ENCODE measurements around the gene EIF4A3.
"Not testable (repeated sequence)": the region's sequence is repeated elsewhere in the genome, so short reads cannot be mapped to it uniquely, and the experiment has no call there.

The EIF4A3 gene

GRCh38 chr17:80099291-80100034, 47.5 kb downstream of the EIF4A3 start:
- peaks cover 11 to 19% of the 10 kb centered on the region in 2 donors for H3K27me3 Mint-ChIP-seq
- H3K9me3 Mint-ChIP-seq = no peaks in the 10 kb centered on the region
- peaks cover 22 to 36% of the 10 kb centered on the region in 2 donors for H3K4me1 Mint-ChIP-seq
- DNase-seq (no peak), ATAC-seq (replicated peaks) (no peak)
- no peak overlapping the region for H3K4me3 Mint-ChIP-seq
- H3K27ac Mint-ChIP-seq = no peak overlapping the region
- H3K36me3 Mint-ChIP-seq = peaks cover 0 to 5% of the 10 kb centered on the region in 2 donors

GRCh38 chr17:80097844-80098691, 48.9 kb downstream of the EIF4A3 start:
- ATAC-seq (replicated peaks) (no peak), DNase-seq (no peak)
- H3K27me3 Mint-ChIP-seq = peaks cover 11 to 19% of the 10 kb centered on the region in 2 donors
- no peak overlapping the region for H3K4me3 Mint-ChIP-seq
- H3K9me3 Mint-ChIP-seq = no peaks in the 10 kb centered on the region
- H3K36me3 Mint-ChIP-seq = peaks cover 0 to 5% of the 10 kb centered on the region in 2 donors
- H3K4me1 Mint-ChIP-seq = peaks cover 18 to 29% of the 10 kb centered on the region in 2 donors
- H3K27ac Mint-ChIP-seq = no peak overlapping the region

GRCh38 chr17:80097127-80097621, 49.8 kb downstream of the EIF4A3 start:
- peaks cover 15 to 20% of the 10 kb centered on the region in 2 donors for H3K4me1 Mint-ChIP-seq
- no peak for ATAC-seq (replicated peaks)

GRCh38 chr17:80096561-80097021, 50.3 kb downstream of the EIF4A3 start:
- Mint-ChIP-seq H3K36me3 (peaks cover 0 to 1% of the 10 kb centered on the region in 2 donors), H3K4me1 (peaks cover 11 to 14% of the 10 kb centered on the region in 2 donors), H3K9me3 (no peaks in the 10 kb centered on the region), H3K4me3 (no peak overlapping the region), H3K27me3 (peaks cover 11 to 19% of the 10 kb centered on the region in 2 donors), H3K27ac (no peak overlapping the region)
- DNase-seq (no peak), ATAC-seq (replicated peaks) (no peak)

More at GRCh38 chr17:80097127-80097621, 49.8 kb downstream of the EIF4A3 start:
- Mint-ChIP-seq H3K4me3 (no peak overlapping the region), H3K36me3 (peaks cover 0 to 5% of the 10 kb centered on the region in 2 donors), H3K27me3 (peaks cover 11 to 19% of the 10 kb centered on the region in 2 donors), H3K27ac (no peak overlapping the region), H3K9me3 (no peaks in the 10 kb centered on the region)
- no peak for DNase-seq

- no peaks in the 10 kb centered on the region for H3K9me3 Mint-ChIP-seq
- no peak overlapping the region for H3K27ac Mint-ChIP-seq
- ATAC-seq (replicated peaks) (no peak), DNase-seq (no peak)
- no peaks in the 10 kb centered on the region for H3K36me3 Mint-ChIP-seq
- H3K4me3 Mint-ChIP-seq = no peak overlapping the region
- H3K27me3 Mint-ChIP-seq = peaks cover 11 to 19% of the 10 kb centered on the region in 2 donors
- peaks cover 11 to 13% of the 10 kb centered on the region in 2 donors for H3K4me1 Mint-ChIP-seq
Observed at GRCh38 chr17:80095844-80096475, 51.0 kb downstream of the EIF4A3 start.

- peaks cover 15 to 19% of the 10 kb centered on the region in 2 donors for H3K27me3 Mint-ChIP-seq
- DNase-seq = no peak
- H3K36me3 Mint-ChIP-seq = no peaks in the 10 kb centered on the region
- H3K9me3 Mint-ChIP-seq = no peaks in the 10 kb centered on the region
- peaks cover 6% of the 10 kb centered on the region in 2 donors for H3K4me1 Mint-ChIP-seq
- no peak overlapping the region for H3K4me3 Mint-ChIP-seq
- no peak overlapping the region for H3K27ac Mint-ChIP-seq
- no peak for ATAC-seq (replicated peaks)
Observed at GRCh38 chr17:80095038-80095843, 51.7 kb downstream of the EIF4A3 start.

GRCh38 chr17:80092959-80093358, 54.0 kb downstream of the EIF4A3 start:
- DNase-seq = no peak
- no peak overlapping the region for H3K27ac Mint-ChIP-seq
- no peaks in the 10 kb centered on the region for H3K9me3 Mint-ChIP-seq
- peaks cover 14 to 19% of the 10 kb centered on the region in 2 donors for H3K27me3 Mint-ChIP-seq
- no peaks in the 10 kb centered on the region for H3K36me3 Mint-ChIP-seq
- no peak overlapping the region for H3K4me3 Mint-ChIP-seq
- ATAC-seq (replicated peaks) = no peak
- H3K4me1 Mint-ChIP-seq = no peaks in the 10 kb centered on the region

GRCh38 chr17:80091376-80091775, 55.6 kb downstream of the EIF4A3 start:
- no peaks in the 10 kb centered on the region for H3K9me3 Mint-ChIP-seq
- peaks cover 9 to 18% of the 10 kb centered on the region in 2 donors for H3K27me3 Mint-ChIP-seq
- ATAC-seq (replicated peaks) = no peak

GRCh38 chr17:80090164-80090563, 56.8 kb downstream of the EIF4A3 start:
- H3K27me3 Mint-ChIP-seq = peaks cover 6 to 19% of the 10 kb centered on the region in 2 donors
- not testable (repeated sequence) for H3K27ac Mint-ChIP-seq; ATAC-seq (replicated peaks); DNase-seq; H3K36me3 Mint-ChIP-seq; H3K4me3 Mint-ChIP-seq; H3K9me3 Mint-ChIP-seq; H3K4me1 Mint-ChIP-seq

More at GRCh38 chr17:80091376-80091775, 55.6 kb downstream of the EIF4A3 start:
- DNase-seq = no peak
- Mint-ChIP-seq H3K4me3 (no peak overlapping the region), H3K36me3 (no peaks in the 10 kb centered on the region), H3K4me1 (no peaks in the 10 kb centered on the region), H3K27ac (no peak overlapping the region)

GRCh38 chr17:80089762-80090161, 57.2 kb downstream of the EIF4A3 start:
- Mint-ChIP-seq H3K4me1 (no peaks in the 10 kb centered on the region), H3K27me3 (peaks cover 4 to 15% of the 10 kb centered on the region in 2 donors), H3K4me3 (no peak overlapping the region)

GRCh38 chr17:80087346-80088265, 59.3 kb downstream of the EIF4A3 start:
- Mint-ChIP-seq H3K36me3 (no peaks in the 10 kb centered on the region), H3K4me1 (peaks cover 3 to 4% of the 10 kb centered on the region in 2 donors), H3K4me3 (no peak overlapping the region), H3K9me3 (no peaks in the 10 kb centered on the region), H3K27ac (no peak overlapping the region), H3K27me3 (peaks cover 7 to 17% of the 10 kb centered on the region in 2 donors)
- DNase-seq (no peak), ATAC-seq (replicated peaks) (no peak)

More at GRCh38 chr17:80089762-80090161, 57.2 kb downstream of the EIF4A3 start:
- no peaks in the 10 kb centered on the region for H3K36me3 Mint-ChIP-seq
- ATAC-seq (replicated peaks) (no peak), DNase-seq (no peak)
- H3K9me3 Mint-ChIP-seq = no peaks in the 10 kb centered on the region
- no peak overlapping the region for H3K27ac Mint-ChIP-seq

- no peaks in the 10 kb centered on the region for H3K36me3 Mint-ChIP-seq
- H3K9me3 Mint-ChIP-seq = no peaks in the 10 kb centered on the region
- H3K27ac Mint-ChIP-seq = no peak overlapping the region
- peaks cover 6 to 8% of the 10 kb centered on the region in 2 donors for H3K4me1 Mint-ChIP-seq
- peaks cover 8 to 19% of the 10 kb centered on the region in 2 donors for H3K27me3 Mint-ChIP-seq
- ATAC-seq (replicated peaks) (no peak), DNase-seq (no peak)
- H3K4me3 Mint-ChIP-seq = no peak overlapping the region
Observed at GRCh38 chr17:80086616-80087015, 60.3 kb downstream of the EIF4A3 start.

All from stimulated activated naive B cell treated with anti-CD40 and anti-IgM and Interleukin-4, amounts not matched to agents 10 μg/mL and 1 μg/mL and 100 μg/mL, for 72 hours (primary cell).